ENCODE data around the gene HSD17B10. TPM values are rescaled to one million over a fixed set of nuclear protein-coding genes. Genes with fewer than 3 reads are reported as not detected.
A peak's percentile ranks its signal among the peaks of the same experiment; 100 is the strongest.

HSD17B10 gene
- total RNA-seq, 1 experiment from 2014 or later = 108 TPM

- TF ChIP-seq EMX1 (CRISPR knock-in tag; IDR thresholded peaks at IDR 0.05) = no peak
- ATAC-seq (no peak), DNase-seq (ENCODE audit: low spot score) (no peak)
- POLR2A ChIA-PET = interaction anchor here (1.3 kb wide), 1 partner anchor 17 kb away, joined by 4 read pairs; the partner anchor contains the start of genes RIBC1 and SMC1A
- no peak overlapping the region for H3K27ac Mint-ChIP-seq
- peaks cover 4% of the 10 kb centered on the region for H3K4me1 Mint-ChIP-seq
- H3K9me3 Mint-ChIP-seq = no peaks in the 10 kb centered on the region
- H3K27me3 Mint-ChIP-seq (ENCODE audit: low read depth) = peaks cover 21% of the 10 kb centered on the region
- no peaks in the 10 kb centered on the region for H3K36me3 Mint-ChIP-seq
- H3K4me3 Mint-ChIP-seq = peak overlapping the region; percentile 69
- CTCF ChIA-PET = interaction anchor here (1.6 to 2.2 kb wide), 3 partner anchors 18 to 127 kb away, joined by 5 to 14 read pairs (median 7); partner anchors contain the start of genes RIBC1 and SMC1A
Observed at GRCh38 chrX:53440101-53440500, 5.9 kb upstream of the HSD17B10 start.

- POLR2A ChIA-PET = interaction anchor here (0.7 kb wide), 1 partner anchor 124 kb away, joined by 3 read pairs; no protein-coding TSS in a partner anchor
- no peak for DNase-seq (ENCODE audit: low spot score)
- Mint-ChIP-seq H3K9me3 (no peaks in the 10 kb centered on the region), H3K27ac (no peak overlapping the region), H3K27me3 (ENCODE audit: low read depth) (peaks cover 21% of the 10 kb centered on the region), H3K36me3 (no peaks in the 10 kb centered on the region), H3K4me1 (peaks cover 9% of the 10 kb centered on the region), H3K4me3 (no peak overlapping the region)
- CTCF ChIA-PET = interaction anchor here (1.1 to 1.9 kb wide), 2 partner anchors 124 to 126 kb away, joined by 3 to 5 read pairs; no protein-coding TSS in a partner anchor
- no peak for ATAC-seq
- TF ChIP-seq CREB1 (CRISPR knock-in tag; IDR thresholded peaks at IDR 0.05) (no peak), RORB (CRISPR knock-in tag; IDR thresholded peaks at IDR 0.05) (no peak), RELA (CRISPR knock-in tag; IDR thresholded peaks at IDR 0.05; ENCODE audit: borderline replicate concordance) (no peak), HMGA2 (CRISPR knock-in tag; IDR thresholded peaks at IDR 0.05) (no peak), GRHL2 (CRISPR knock-in tag; IDR thresholded peaks at IDR 0.05; ENCODE audit: insufficient replicate concordance, severe bottlenecking) (no peak), GABPB1 (CRISPR knock-in tag; IDR thresholded peaks at IDR 0.05) (no peak), PRDM15 (CRISPR knock-in tag; IDR thresholded peaks at IDR 0.05) (no peak), SP1 (CRISPR knock-in tag; conservative IDR thresholded peaks at IDR 0.05) (no peak)
Observed at GRCh38 chrX:53438832-53439230, 4.7 kb upstream of the HSD17B10 start.

DNA sequence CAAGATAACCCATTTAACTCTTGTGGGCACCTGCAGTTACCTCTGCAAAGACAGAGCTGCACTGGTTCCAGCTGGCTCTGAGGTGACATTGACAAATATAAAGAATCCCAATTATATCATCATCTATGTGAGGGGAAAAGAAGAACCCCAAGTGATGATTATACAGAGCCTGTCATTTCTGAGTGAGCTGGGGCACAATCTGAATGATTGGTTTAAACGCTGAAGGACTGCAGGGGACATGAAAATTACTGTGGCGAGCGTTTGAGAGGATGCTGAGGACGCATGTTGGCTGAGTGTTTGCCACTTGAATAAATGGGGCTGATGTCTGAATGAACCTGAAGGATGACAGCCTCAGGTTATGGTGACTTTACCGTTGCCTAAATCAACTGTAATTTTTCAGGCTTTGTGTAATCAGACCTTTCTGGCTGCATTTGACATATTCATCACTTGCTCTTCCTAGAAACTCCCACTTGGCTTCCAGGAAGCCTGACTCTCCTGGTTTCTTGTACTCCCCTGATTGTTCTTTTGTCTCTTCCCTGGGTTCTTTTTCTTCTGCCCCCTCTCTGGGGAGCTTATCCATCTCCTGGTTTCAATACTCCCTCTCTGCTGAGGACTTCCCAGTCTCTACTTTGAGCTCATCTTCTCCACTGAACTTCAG lies 4.1 kb upstream of the HSD17B10 start:
- H3K27ac Mint-ChIP-seq = no peak overlapping the region
- peaks cover 21% of the 10 kb centered on the region for H3K27me3 Mint-ChIP-seq (ENCODE audit: low read depth)
- no peaks in the 10 kb centered on the region for H3K9me3 Mint-ChIP-seq
- ChIA-PET POLR2A (no interaction called here), CTCF (interaction anchor here (1.1 to 1.9 kb wide), 2 partner anchors 124 to 125 kb away, joined by 3 to 5 read pairs; no protein-coding TSS in a partner anchor)
- H3K4me3 Mint-ChIP-seq = no peak overlapping the region
- peaks cover 9% of the 10 kb centered on the region for H3K4me1 Mint-ChIP-seq
- no peaks in the 10 kb centered on the region for H3K36me3 Mint-ChIP-seq
- DNase-seq (ENCODE audit: low spot score) (no peak), ATAC-seq (no peak)
- TF ChIP-seq ZNF416 (CRISPR knock-in tag; IDR thresholded peaks at IDR 0.05) (no peak), CBFB (CRISPR knock-in tag; IDR thresholded peaks at IDR 0.05; ENCODE audit: low read depth) (no peak), ZNF396 (CRISPR knock-in tag; IDR thresholded peaks at IDR 0.05; ENCODE audit: borderline replicate concordance) (no peak), RORB (CRISPR knock-in tag; IDR thresholded peaks at IDR 0.05) (no peak)

GRCh38 chrX:53437206-53437605 lies 3.0 kb upstream of the HSD17B10 start:
- H3K9me3 Mint-ChIP-seq = no peaks in the 10 kb centered on the region
- no peaks in the 10 kb centered on the region for H3K36me3 Mint-ChIP-seq
- H3K4me3 Mint-ChIP-seq = no peak overlapping the region
- ChIA-PET POLR2A (interaction anchor here (1.8 kb wide), 1 partner anchor 15 kb away, joined by 6 read pairs; the partner anchor contains the start of genes RIBC1 and SMC1A), CTCF (interaction anchor here (0.9 to 3.7 kb wide), 6 partner anchors 14 to 124 kb away, joined by 3 to 28 read pairs (median 11); partner anchors contain the start of genes RIBC1 and SMC1A)
- H3K4me1 Mint-ChIP-seq = peaks cover 9% of the 10 kb centered on the region
- peaks cover 21% of the 10 kb centered on the region for H3K27me3 Mint-ChIP-seq (ENCODE audit: low read depth)
- no peak for ATAC-seq
- DNase-seq (ENCODE audit: low spot score) = no peak
- no peak overlapping the region for H3K27ac Mint-ChIP-seq
- TF ChIP-seq HMGXB4 (CRISPR knock-in tag; IDR thresholded peaks at IDR 0.05) (no peak), PRDM15 (CRISPR knock-in tag; IDR thresholded peaks at IDR 0.05) (no peak)
- TF ChIP-seq, protein P1, sequence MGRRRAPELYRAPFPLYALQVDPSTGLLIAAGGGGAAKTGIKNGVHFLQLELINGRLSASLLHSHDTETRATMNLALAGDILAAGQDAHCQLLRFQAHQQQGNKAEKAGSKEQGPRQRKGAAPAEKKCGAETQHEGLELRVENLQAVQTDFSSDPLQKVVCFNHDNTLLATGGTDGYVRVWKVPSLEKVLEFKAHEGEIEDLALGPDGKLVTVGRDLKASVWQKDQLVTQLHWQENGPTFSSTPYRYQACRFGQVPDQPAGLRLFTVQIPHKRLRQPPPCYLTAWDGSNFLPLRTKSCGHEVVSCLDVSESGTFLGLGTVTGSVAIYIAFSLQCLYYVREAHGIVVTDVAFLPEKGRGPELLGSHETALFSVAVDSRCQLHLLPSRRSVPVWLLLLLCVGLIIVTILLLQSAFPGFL (CRISPR knock-in tag; IDR thresholded peaks at IDR 0.05; ENCODE audit: borderline replicate concordance) = no peak
- TF ChIP-seq, protein P2, sequence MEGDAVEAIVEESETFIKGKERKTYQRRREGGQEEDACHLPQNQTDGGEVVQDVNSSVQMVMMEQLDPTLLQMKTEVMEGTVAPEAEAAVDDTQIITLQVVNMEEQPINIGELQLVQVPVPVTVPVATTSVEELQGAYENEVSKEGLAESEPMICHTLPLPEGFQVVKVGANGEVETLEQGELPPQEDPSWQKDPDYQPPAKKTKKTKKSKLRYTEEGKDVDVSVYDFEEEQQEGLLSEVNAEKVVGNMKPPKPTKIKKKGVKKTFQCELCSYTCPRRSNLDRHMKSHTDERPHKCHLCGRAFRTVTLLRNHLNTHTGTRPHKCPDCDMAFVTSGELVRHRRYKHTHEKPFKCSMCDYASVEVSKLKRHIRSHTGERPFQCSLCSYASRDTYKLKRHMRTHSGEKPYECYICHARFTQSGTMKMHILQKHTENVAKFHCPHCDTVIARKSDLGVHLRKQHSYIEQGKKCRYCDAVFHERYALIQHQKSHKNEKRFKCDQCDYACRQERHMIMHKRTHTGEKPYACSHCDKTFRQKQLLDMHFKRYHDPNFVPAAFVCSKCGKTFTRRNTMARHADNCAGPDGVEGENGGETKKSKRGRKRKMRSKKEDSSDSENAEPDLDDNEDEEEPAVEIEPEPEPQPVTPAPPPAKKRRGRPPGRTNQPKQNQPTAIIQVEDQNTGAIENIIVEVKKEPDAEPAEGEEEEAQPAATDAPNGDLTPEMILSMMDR (IDR thresholded peaks at IDR 0.05) = no peak
